PC-3 (cell line): ENCODE measurements around the gene DLG5.

ENCODE experiments used
- CTCF ChIP-seq: fragments of 300-600 bp; sonication (generic); conservative IDR thresholded peaks from 2 replicates; pipeline ENCODE4 v1.5.1; 2017; ENCODE audit warnings: antibody characterized with exemption, low read depth, mild to moderate bottlenecking, low read length
- EZH2 ChIP-seq: fragments of 300-600 bp; sonication (generic); IDR thresholded peaks from one replicate; pipeline ENCODE4 v1.6.1; 2017; ENCODE audit warnings: antibody characterized with exemption, mild to moderate bottlenecking, low read length; ENCODE audit not compliant: unreplicated experiment
- EZH2phosphoT487 ChIP-seq: fragments of 300-600 bp; sonication (generic); IDR thresholded peaks from 2 replicates; pipeline ENCODE4 v1.6.1; 2018; ENCODE audit warnings: mild to moderate bottlenecking, antibody characterized with exemption, low read length, borderline replicate concordance

- no peak for TF ChIP-seq EZH2
- no peak for TF ChIP-seq EZH2phosphoT487
- TF ChIP-seq CTCF: no peak
Measured at GRCh38 chr10:77828377-77828776, 98.2 kb downstream of the DLG5 start.
